GM19372 (cell line): ENCODE data around the gene FAM117B.
"Not testable (repeated sequence)": the region's sequence is repeated elsewhere in the genome, so short reads cannot be mapped to it uniquely, and the experiment has no call there.

Source experiments
- ATAC-seq: cut with Tn5 transposase; IDR thresholded peaks from one replicate; pipeline ENCODE4 v1.9.1; 2021; ENCODE audit warnings: mild to moderate bottlenecking, low read depth, moderate library complexity; ENCODE audit not compliant: unreplicated experiment

FAM117B gene

DNA sequence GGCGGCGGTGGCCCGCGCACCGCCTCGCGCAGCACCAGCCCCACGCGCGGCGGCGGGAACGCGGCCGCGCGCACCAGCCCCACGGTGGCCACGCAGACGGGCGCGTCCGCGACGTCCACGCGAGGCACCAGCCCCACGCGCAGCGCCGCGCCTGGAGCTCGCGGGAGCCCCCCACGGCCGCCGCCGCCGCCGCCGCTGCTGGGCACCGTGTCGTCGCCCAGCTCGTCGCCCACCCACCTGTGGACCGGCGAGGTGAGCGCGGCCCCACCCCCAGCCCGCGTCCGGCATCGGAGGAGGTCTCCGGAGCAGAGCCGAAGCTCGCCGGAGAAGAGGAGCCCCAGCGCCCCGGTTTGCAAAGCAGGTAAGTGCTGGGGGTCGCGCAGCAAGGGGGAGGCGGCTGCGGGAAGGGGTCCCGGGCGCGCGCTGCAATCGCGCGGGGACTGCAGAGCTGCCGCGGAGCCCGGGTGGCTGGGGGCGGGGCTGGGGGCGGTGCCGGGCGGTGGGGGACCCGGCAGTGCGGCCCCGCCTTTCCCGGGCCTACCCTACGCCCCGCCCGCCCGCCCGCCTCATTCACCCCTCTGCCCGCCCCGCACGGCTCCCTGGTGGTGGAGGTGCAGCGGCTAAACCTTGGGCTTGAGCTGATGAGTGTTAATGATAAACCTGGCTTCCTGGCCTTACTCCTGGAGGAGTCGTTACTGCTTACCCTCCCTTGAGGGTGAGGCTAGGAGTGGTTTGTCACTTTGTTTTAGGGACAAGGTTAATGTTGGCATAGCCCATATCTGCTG lies 851 bp downstream of the FAM117B start:
- peak; percentile 54 for ATAC-seq

DNA sequence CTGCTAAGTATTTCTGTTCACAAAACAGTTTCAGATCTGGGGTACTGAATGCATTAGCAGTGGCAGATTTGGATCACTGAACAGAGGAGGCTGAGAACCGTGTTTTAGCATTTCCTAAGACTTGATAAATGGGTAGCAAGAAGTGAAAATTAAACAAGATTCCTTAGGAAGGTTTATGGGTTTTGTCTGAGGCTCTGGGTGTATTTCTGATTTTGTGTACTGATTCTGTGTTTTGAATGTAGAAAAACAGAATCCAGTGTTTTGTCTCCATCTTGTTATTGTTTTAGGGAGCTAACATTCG lies 1.4 kb downstream of the FAM117B start:
- ATAC-seq = peak; percentile 17

DNA sequence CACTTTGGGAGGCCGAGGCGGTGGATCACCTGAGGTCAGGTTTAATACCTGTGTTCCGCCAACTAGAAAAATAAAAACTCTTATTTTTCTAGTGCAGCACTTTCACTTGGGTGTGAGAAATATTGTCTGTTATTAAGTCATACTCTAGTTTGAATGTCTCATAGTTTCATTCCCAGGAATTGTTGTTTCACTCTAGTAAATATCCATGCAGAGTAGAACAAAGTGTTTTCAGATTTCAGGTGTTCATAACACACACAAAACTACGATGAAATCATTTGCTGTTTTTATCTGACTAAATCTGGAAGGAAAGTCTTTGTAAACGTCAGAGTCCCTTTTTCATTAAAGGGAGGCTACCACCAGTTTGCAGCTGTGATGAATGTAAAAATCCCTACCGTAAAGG lies 4.0 kb downstream of the FAM117B start:
- ATAC-seq = no peak

DNA sequence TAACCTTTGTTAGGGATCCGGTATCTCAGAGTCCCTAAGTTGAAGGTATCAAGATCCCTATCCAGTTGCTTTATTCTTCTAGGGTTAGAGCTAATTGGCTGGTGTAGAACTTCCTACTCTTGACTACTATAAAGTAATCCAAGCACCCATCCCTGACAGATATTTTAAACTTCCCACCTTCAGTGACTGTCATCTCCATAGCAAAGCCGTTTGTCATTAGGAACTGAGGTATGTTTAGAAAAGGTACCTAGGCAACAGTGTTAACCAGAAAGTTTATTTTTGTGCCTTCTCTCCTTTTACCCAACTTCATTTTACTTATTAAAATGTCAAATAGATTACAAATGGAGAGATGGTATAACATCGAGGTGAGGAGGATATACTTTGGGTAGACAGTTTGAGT lies 4.5 kb downstream of the FAM117B start:
- no peak for ATAC-seq

DNA sequence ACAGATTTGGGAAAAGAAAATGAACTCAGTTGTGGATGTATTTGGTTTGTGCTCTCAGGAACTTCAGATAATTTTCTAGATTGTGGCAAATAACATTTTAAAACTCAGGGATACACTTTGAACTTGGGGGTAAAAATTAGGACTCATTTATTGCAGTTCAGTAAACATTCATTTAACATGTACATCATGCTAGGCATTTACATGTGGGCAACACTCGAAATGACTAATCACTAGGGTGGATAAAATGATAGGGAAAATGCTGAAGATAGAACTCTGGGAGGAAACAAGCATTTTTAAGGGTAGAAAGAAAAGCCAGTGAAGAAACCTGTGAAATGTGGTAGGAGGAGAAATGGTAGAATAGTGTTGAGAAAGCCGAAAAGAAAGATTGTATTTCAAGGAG lies 7.8 kb downstream of the FAM117B start:
- no peak for ATAC-seq

DNA sequence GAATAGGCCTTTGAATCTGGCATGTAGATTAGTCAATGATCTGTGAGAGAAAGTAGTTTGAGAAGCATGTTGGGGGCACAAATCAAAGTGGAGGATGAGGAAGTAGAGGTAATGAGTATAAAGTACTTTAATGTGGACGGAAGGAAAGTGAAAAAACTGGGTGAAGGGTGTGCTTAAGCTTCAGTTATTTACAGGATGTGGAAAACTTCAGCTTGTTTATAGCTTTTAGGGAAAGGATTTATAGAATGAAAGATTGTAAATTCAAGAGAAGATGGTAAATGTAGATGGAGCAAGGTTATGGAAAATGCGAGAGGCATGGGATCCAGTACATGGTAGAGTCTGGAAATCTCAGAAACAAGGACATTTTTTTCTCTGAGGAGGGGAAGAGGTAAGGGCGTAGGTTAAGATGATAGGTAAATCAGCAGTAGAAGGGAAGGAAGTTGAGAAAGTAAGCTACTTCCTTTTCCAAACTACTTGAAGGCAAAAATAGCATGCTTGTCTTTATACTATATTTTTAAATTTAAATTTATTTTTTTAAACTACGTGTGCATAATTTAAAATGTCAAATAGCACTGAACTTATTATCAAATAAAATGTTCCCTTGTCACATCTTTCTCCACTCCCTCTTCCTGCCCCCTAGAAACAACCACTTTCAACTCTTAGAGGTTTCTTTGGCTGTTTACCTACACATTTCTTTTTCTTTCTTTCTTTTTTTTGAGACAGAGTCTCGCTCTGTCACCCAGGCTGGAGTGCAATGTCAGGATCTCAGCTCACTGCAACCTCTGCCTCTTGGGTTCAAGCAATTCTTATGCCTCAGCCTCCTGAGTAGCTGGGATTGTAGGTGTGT lies 8.5 kb downstream of the FAM117B start:
- ATAC-seq = no peak

DNA sequence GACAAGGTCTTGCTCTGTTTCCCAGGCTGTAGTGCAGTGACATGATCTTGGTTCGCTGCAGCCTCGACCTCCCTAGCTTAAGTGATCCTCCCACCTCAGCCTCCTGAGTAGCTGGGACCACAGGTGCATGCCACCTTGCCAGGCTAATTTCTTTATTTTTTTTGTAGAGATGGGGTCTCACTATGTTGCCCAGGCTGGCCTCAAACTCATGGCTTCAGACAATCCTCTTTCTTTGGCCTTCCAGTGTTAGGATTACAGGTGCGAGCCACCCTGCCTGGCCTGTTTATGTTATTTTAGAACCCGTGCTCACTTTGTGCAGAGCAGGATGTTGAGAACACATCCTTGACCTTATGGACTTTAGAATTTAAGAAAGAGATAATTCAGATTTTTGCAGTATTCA lies 17.4 kb downstream of the FAM117B start:
- no peak for ATAC-seq

DNA sequence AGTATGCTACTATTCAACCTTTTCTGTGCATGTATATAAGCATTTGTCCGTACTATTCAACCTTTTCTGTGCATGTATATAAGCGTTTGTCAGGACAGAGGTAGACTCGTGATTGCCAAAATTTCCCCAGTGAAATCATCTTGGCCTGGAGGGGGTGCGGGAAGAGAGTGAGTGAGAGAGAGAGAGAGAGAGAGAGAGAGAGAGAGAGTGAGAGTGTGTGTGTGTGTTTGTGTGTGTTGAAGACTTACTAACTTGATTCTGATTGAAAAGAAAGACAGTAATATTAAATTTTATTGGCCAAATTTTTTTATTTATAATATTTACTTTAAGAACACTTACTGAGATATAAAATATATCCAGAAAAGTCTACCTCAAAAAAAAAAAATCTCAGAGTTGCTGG lies 19.1 kb downstream of the FAM117B start:
- no peak for ATAC-seq

DNA sequence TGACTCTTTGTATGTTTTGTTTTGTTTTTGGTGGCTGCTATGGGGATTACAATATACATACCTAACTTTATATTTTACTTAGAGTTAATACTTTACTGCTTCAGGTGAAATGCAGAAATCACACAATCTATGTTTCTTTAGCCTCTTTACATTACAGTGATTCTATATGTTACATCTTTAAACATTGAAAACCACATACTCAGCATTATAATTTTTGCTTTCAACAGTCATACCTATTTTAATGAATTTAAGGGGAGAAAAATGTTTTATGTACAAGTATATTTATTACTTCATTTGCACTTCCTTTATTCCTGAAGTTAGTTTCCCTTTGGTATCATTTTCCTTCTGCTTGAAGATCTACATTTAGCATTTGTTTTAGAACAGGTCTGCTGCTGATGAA lies 23.1 kb downstream of the FAM117B start:
- no peak for ATAC-seq

DNA sequence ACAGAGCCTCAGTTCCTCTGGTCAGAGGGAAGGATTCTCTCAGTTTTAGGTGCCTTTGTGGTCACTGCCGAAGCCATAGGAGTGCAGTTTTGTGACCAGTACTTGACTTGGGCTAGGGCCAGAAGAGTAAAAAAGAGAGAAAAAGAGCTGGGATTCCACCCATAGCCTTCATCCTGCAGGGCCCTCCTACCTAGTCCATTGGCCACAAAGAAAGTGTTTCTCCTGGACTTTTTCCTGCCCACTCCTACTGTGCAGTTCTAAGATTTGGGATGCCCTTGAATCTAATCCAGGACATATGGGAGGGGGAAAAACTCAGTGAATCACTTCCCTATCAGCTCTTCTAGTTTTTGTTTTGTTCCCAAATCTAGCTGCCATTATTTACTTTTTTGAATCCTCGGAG lies 26.0 kb downstream of the FAM117B start:
- ATAC-seq = no peak

DNA sequence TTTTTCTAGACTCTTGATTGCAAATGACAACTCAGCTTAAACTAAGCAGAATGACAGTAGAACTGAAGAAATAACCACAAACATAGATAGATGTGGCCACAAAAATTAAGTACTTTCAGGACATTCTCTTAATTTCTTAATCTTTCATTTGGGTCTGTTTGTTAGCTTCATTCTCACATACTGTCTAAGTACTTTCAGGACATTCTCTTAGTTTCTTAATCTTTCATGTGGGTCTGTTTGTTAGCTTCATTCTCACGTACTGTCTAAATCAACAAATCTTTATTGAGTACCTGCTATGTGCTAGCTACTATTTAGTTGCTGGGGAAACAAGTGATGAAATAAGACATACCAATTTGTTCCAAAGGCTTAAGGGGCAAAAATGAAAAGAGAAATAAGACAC lies 35.1 kb downstream of the FAM117B start:
- ATAC-seq = no peak

DNA sequence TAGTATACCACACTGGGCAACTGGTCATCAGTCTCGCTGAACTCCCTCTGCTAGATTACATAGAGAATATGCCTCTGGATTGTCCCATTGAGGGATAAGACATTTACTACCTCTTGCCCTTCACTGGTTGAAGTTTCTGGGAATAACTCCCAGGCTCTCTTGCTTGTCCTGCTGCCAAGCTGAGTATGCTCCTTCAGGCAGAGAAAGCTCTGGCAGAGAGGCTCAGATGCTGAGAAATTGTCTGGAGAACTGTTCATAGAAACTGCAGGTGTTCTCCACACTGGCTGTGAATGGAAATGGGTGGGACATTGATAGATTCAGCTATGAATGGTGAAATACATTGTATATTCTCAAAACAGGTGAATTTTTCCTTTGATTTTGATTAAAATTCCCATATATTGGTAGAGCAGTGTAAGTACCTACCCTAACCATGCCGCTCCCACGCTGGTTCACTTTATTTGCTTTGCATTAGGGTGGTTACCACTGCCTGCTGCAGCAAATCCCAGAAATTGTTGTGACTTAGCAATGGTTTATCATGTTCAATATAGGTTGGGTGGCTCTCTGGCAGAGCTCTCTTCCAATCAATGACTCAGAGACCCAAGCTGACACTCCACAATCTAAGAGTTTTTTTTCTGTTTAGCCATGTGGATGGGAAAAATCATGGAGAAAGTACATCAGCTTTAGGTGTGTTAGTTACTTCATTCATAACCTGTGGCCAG lies 36.7 kb downstream of the FAM117B start:
- no peak for ATAC-seq

DNA sequence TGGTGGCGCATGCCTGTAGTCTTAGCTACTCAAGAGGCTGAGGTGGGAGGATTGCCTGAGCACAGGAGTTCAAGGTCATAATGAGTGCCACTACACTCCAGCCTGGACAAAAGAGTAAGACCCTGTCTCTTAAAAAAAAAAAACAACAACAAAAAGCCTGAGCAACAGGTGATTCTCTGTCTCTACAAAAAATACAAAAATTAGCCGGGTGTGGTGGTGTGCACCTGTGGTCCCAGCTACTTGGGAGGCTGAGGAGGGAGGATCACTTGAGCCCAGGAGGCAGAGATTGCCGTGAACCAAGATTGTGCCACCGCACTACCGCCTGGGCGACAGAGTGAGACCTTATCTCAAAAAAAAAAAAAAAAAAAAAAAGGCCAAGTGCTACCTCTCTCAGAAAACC lies 40.3 kb downstream of the FAM117B start:
- ATAC-seq = not testable (repeated sequence)

DNA sequence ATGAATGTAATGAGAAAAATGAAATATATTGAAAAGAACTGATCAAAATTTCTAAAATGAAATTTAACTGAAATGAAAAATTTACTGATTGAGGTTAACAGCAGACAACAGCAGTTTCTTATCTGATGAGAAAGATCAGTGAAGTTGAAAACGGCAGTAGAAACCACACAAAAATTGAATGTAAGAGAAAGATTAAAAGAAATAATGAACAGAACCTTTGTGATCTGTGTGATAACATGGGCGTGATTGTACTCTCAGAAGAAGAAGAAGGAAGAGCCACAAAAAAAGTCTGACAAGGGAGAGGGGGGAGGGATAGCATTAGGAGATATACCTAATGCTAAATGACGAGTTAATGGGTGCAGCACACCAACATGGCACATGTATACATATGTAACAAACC lies 45.2 kb downstream of the FAM117B start:
- no peak for ATAC-seq

DNA sequence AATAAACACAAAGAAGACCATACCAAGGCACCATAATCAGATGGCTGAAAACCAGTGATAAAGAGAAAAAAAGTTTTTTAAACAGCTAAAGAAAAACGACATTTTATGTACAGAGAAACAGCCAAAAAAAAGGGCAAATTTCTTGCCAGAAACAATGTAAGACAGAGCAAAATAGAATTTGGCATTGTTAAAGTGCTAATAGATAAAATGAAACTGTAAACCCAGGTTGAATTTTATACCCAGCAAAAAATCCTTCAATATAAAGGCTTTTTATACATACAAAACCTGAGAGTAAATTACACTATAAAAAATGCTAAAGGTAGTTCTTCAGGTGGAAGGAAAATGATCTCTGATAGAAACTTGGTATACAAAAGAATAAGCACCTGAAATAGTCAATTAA lies 45.7 kb downstream of the FAM117B start:
- no peak for ATAC-seq

DNA sequence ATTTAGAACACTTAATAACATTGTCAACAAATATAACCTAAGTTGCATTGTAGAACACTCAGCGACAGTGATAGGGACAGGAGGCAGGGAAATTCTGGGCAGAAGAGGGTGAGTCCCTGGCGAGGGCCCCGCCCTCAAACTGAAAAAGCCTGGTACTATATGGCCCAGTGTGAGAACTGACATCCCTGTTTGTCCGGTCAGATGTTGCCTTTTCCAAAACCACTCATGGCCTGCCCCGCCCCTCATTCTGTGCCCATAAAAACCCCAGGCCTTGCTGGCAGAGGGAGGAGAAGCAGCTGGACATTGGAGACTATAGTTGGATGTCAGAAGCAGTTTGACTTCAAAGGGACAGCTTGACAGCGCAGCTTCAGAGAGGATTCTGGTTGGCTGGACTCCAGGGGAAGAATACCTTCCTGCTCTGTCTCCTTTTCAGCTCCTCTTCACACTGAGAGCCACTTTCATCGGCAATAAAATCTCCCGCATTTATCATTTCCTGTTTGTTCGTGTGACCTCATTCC lies 47.0 kb downstream of the FAM117B start:
- ATAC-seq = no peak

DNA sequence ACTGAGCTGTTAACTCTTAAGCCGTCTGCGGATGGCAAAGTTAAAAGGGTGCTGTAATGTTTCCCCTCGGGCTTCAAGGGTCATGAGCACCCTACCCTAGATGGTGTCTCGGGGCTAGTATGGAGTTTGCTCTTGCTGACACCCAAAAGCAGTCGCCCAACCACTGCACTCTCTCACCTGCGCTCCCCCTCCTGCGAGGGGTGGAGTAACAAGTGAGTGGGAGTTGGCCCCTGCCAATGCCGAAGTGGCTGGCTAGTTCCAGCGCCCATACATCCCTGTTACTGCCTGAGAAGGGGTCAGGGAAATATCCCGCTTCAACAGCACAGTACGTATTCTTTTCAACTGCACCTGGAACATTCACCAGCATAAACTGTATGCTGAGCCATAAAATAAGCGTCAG lies 47.5 kb downstream of the FAM117B start:
- ATAC-seq = no peak

DNA sequence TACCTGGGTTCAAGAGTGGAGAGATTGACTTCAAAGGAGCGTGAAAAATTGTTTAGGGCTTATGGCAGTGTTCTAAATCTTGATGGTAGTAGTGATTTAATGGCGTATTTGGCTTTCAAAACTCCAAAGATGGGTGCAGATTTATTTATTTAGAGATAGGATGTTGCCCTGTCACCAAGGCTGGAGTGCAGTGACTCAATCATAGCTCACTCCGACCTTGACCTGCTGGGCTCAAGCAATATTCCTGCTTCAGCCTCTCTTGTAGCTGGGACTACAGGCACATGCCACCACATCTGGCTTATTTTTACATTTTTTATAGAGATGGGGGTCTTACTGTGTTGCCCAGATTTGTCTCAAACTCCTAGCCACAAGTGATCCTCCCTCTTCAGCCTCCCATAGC lies 52.5 kb downstream of the FAM117B start:
- no peak for ATAC-seq

DNA sequence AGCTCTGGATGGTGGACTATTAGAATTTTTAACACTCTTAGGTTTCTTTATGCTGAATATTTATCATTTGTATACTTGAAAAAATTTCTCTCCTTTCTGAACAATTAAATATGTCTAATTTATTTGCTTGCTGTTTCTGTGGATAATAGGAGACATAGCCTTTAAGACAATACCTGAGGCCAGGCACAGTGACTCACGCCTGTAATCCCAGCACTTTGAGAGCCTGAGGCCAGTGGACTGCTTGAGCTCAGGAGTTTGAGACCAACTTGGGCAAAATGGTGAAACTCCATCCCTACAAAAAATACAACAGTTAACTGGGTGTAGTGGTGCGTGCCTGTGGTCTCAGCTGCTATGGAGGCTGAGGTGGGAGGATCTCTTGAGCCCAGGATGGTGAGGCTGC lies 54.7 kb downstream of the FAM117B start:
- ATAC-seq = no peak

DNA sequence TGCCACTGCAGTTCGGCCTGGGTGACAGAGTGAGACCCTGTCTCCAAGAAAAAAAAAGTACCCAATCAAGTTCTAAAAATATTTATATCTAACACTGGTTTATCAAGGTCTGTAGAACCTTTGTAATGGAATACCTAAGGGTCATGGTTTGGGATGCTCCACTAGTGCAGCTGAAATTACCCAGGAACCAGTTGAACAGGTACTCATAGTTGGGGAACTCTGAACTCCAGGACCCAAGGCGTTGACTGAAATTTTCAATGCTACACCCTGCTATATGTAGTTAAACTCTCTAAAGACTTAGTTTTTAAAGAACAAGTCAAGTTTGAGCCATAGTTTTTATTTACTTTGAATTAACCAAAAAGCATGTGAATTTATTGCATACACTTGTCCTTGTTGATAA lies 55.1 kb downstream of the FAM117B start:
- ATAC-seq = no peak

DNA sequence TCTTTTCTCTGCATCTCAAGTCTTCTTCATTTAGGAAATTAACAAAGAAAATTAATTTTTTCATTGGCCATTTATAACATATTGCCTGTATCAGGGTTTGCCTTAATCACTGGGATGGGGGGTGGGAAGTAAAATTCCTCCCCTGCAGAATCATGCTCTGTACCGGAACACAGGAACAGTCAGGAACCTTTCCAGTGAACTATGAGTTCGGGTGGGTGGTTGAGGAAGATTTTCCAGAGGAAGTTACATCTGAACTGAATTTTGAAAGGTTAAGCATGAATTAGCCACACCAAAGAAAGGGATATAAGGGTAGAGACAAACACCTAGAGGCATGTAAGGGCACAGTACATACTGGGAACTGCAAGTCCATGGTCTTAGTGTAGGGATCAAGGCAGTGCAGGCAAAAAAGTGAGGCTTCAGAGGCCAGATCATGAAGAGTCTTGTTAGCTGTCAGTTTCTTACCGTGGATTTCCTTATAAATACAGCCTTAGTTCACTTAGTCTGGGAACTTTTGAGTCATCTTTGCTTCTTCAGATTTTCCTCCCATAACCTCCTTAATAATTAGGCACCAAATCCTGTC lies 55.6 kb downstream of the FAM117B start:
- ATAC-seq = no peak
